Lung (tissue), 12 donors: ENCODE results near the gene SPHK2. TPM values are rescaled to one million over a fixed set of nuclear protein-coding genes. Genes with fewer than 3 reads are reported as not detected.
"Not testable (repeated sequence)": the region's sequence is repeated elsewhere in the genome, so short reads cannot be mapped to it uniquely, and the experiment has no call there.

Experiments
- ATAC-seq: fragments of 200-7000 bp; cut with Tn5 transposase; one replicate; pipeline ENCODE4 v1.9.1; 2020; ENCODE audit warnings: moderate number of reproducible peaks; ENCODE audit not compliant: insufficient read depth, low FRiP score
- DNase-seq, 3 donors: peaks; one replicate each; pipeline ENCODE4 v3.0.0-alpha.2; 2013 to 2017
- H3K27ac ChIP-seq, 2 donors: one replicate each; pipeline ENCODE4 v1.5.1; 2013; ENCODE audit warnings: mild to moderate bottlenecking in 2 of 2, moderate library complexity in 2 of 2, control low read depth in 1 of 2, inconsistent platforms in 1 of 2, low read depth in 1 of 2, low read length in 1 of 2
- H3K27me3 ChIP-seq, 3 donors: one replicate each; pipeline ENCODE4 v1.5.1; 2013; ENCODE audit warnings: low read length in 2 of 3; ENCODE audit not compliant: control insufficient read depth in 3 of 3, insufficient read depth in 3 of 3
- H3K36me3 ChIP-seq, 4 donors: one replicate each; pipeline ENCODE4 v1.5.1; 2013; ENCODE audit warnings: low read length in 4 of 4, mild to moderate bottlenecking in 1 of 4, moderate library complexity in 1 of 4; ENCODE audit not compliant: control insufficient read depth in 4 of 4, insufficient read depth in 4 of 4
- H3K4me1 ChIP-seq, 5 donors: one replicate each; pipeline ENCODE4 v1.5.1; 2013; ENCODE audit warnings: low read length in 5 of 5, mild to moderate bottlenecking in 2 of 5, moderate library complexity in 1 of 5; ENCODE audit not compliant: control insufficient read depth in 5 of 5, insufficient read depth in 5 of 5
- H3K4me3 ChIP-seq: one replicate; pipeline ENCODE4 v1.5.1; 2013; ENCODE audit warnings: mild to moderate bottlenecking, control low read depth, moderate library complexity
- H3K9ac ChIP-seq, 2 donors: one replicate each; pipeline ENCODE4 v1.5.1; 2013; ENCODE audit warnings: low read length in 2 of 2, control low read depth in 1 of 2; ENCODE audit not compliant: insufficient read depth in 1 of 2
- H3K9me3 ChIP-seq, 4 donors: one replicate each; pipeline ENCODE4 v1.5.1; 2013; ENCODE audit warnings: low read length in 3 of 4, mild to moderate bottlenecking in 1 of 4, moderate library complexity in 1 of 4; ENCODE audit not compliant: control insufficient read depth in 4 of 4, insufficient read depth in 3 of 4
- WGBS, 2 donors: extraction: QIAGEN DNeasy Blood & Tissue Kit; methylation state at CpG; one replicate each; pipeline ENCODE4 v1.1.7; 2013; 5-methylcytosine and 5-hydroxymethylcytosine counted together
- polyA plus RNA-seq, 2 donors: library from polyadenylated mRNA; stranded (reverse); fragments of 200-250 nt; gene quantifications; one replicate each; pipeline ENCODE4 v1.2.1, GENCODE V29; 2013
- total RNA-seq, 2 donors: library from RNA; depleted of rRNA in 1 of 2; stranded (reverse); fragments of >200 nt in 1 of 2; gene quantifications; one replicate each; pipeline ENCODE4 v1.2.1, GENCODE V29; 2014 to 2021
- TF ChIP-seq, protein P1 (sequence below): IDR thresholded peaks from 2 replicates; pipeline ENCODE4 v1.5.1; 2012; ENCODE audit warnings: mild to moderate bottlenecking; ENCODE audit errors: control extremely low read depth, extremely low read depth
- donor health status: control.
- donor health status: control.
- donor health status: Bipolar disorder and iron deficiency.
- donor health status: healthy.
- donor health status: DM: yes; HTN: yes; CAD: no.

The SPHK2 gene
- total and polyA plus RNA-seq, 4 donors: 10.3 to 35.3 (median 19.0) TPM

GRCh38 chr19:48656840-48657474 lies 37.7 kb downstream of the SPHK2 start:
- DNase-seq (peak in 1 of 3 donors; percentile 20), ATAC-seq (no peak)
- no peaks in the 10 kb centered on the region for H3K27me3 ChIP-seq
- no peak overlapping the region for H3K27ac ChIP-seq
- 58 to 63% methylated on average over 16 of the region's 16 CpGs for WGBS, 2 donors
- H3K9me3 ChIP-seq: no peaks in the 10 kb centered on the region
- TF ChIP-seq, protein P1, sequence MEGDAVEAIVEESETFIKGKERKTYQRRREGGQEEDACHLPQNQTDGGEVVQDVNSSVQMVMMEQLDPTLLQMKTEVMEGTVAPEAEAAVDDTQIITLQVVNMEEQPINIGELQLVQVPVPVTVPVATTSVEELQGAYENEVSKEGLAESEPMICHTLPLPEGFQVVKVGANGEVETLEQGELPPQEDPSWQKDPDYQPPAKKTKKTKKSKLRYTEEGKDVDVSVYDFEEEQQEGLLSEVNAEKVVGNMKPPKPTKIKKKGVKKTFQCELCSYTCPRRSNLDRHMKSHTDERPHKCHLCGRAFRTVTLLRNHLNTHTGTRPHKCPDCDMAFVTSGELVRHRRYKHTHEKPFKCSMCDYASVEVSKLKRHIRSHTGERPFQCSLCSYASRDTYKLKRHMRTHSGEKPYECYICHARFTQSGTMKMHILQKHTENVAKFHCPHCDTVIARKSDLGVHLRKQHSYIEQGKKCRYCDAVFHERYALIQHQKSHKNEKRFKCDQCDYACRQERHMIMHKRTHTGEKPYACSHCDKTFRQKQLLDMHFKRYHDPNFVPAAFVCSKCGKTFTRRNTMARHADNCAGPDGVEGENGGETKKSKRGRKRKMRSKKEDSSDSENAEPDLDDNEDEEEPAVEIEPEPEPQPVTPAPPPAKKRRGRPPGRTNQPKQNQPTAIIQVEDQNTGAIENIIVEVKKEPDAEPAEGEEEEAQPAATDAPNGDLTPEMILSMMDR: no peak
- H3K36me3 ChIP-seq: no peaks in the 10 kb centered on the region
- H3K4me1 ChIP-seq: peaks cover 0 to 7% (median 0%) of the 10 kb centered on the region in 5 donors
- no peak overlapping the region for H3K9ac ChIP-seq
- H3K4me3 ChIP-seq: no peak overlapping the region

- 94 to 97% methylated on average over 5 of the region's 5 CpGs for WGBS, 2 donors
- H3K9me3 ChIP-seq, H3K36me3 ChIP-seq, H3K27me3 ChIP-seq, H3K9ac ChIP-seq, H3K4me3 ChIP-seq, ATAC-seq, H3K27ac ChIP-seq, H3K4me1 ChIP-seq, DNase-seq: not testable (repeated sequence)
Measured at GRCh38 chr19:48657828-48658227, 38.5 kb downstream of the SPHK2 start.

DNA sequence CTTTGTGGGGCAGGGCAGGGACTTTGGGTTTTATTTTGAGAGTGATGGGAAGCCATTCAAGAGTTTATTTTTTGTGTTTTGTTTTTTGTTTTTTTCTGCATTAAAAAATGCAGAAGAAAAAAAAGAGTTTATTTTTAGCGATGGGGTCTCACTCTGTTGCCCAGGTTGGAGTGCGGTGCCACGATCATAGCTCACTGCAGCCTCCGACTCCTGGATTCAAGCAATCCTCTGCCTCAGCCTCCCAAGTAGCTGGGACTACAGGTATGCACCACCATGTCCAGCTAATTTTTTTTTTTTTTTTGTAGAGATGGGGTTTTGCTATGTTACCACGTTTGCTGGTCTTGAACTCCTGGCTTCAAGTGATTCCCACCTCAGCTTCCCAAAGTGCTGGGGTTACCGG lies 39.2 kb downstream of the SPHK2 start:
- H3K27me3 ChIP-seq: no peaks in the 10 kb centered on the region
- ATAC-seq: no peak
- WGBS, 2 donors: 95 to 97% methylated on average over 6 of the region's 6 CpGs

GRCh38 chr19:48659768-48660167 lies 40.5 kb downstream of the SPHK2 start:
- TF ChIP-seq, protein P1: no peak
- ATAC-seq (no peak), DNase-seq (peak in 1 of 3 donors; percentile 11)
- Histone ChIP-seq H3K27ac (no peak overlapping the region), H3K27me3 (no peaks in the 10 kb centered on the region), H3K9me3 (no peaks in the 10 kb centered on the region), H3K36me3 (no peaks in the 10 kb centered on the region), H3K4me1 (peaks cover 0 to 7% (median 0%) of the 10 kb centered on the region in 5 donors), H3K4me3 (no peak overlapping the region), H3K9ac (no peak overlapping the region)
- WGBS, 2 donors: 71 to 79% methylated on average over 5 of the region's 5 CpGs

More for the DNA sequence above, 39.2 kb downstream of the SPHK2 start:
- Histone ChIP-seq H3K4me1 (peaks cover 0 to 7% (median 0%) of the 10 kb centered on the region in 5 donors), H3K27ac (no peak overlapping the region), H3K4me3 (no peak overlapping the region), H3K9ac (no peak overlapping the region), H3K36me3 (no peaks in the 10 kb centered on the region), H3K9me3 (no peaks in the 10 kb centered on the region)
- DNase-seq: no peak
- TF ChIP-seq, protein P1: no peak
